Measurements from ENCODE around the gene CACNB4.
"Not testable (repeated sequence)": the region's sequence is repeated elsewhere in the genome, so short reads cannot be mapped to it uniquely, and the experiment has no call there.

Gene CACNB4

GRCh38 chr2:151805343-151805742, 293.5 kb downstream of the CACNB4 start:
- DNase-seq: no peak

- no peak for DNase-seq
Observed at GRCh38 chr2:151803811-151804210, 295.0 kb downstream of the CACNB4 start.

GRCh38 chr2:151802315-151802714, 296.5 kb downstream of the CACNB4 start:
- no peak for DNase-seq

- DNase-seq: no peak
Observed at GRCh38 chr2:151799886-151800292, 299.0 kb downstream of the CACNB4 start.

GRCh38 chr2:151796774-151797173, 302.1 kb downstream of the CACNB4 start:
- no peak for DNase-seq

GRCh38 chr2:151795646-151796240, 303.1 kb downstream of the CACNB4 start:
- DNase-seq: no peak

- DNase-seq: not testable (repeated sequence)
Observed at GRCh38 chr2:151794422-151794821, 304.4 kb downstream of the CACNB4 start.

- DNase-seq: no peak
Observed at GRCh38 chr2:151793123-151793522, 305.7 kb downstream of the CACNB4 start.

- no peak for DNase-seq
Observed at GRCh38 chr2:151792589-151792988, 306.3 kb downstream of the CACNB4 start.

GRCh38 chr2:151791545-151791944, 307.3 kb downstream of the CACNB4 start:
- no peak for DNase-seq

GRCh38 chr2:151790689-151791088, 308.2 kb downstream of the CACNB4 start:
- DNase-seq: no peak

GRCh38 chr2:151789055-151789834, 309.6 kb downstream of the CACNB4 start:
- no peak for DNase-seq

GRCh38 chr2:151786483-151786882, 312.4 kb downstream of the CACNB4 start:
- DNase-seq: no peak

GRCh38 chr2:151786077-151786476, 312.8 kb downstream of the CACNB4 start:
- no peak for DNase-seq

GRCh38 chr2:151783133-151783520, 315.7 kb downstream of the CACNB4 start:
- DNase-seq: no peak
